Adrenal gland (tissue), 5 donors: ENCODE results near the gene ACTR3.

Experiments used
- CTCF ChIP-seq, 6 experiments: fragments of 450-650 bp in 4 of 6; fragments of 200-600 bp in 2 of 6; sonication (generic) in 1 of 6; IDR thresholded peaks; 1 replicate in 5 of 6; 2 replicates in 1 of 6; pipeline versions ENCODE4 v1.5.1 to v1.8.0; 2016 to 2021; ENCODE audit warnings: antibody characterized with exemption in 6 of 6, mild to moderate bottlenecking in 2 of 6, moderate library complexity in 1 of 6
- POLR2A ChIP-seq, 2 donors: fragments of 450-650 bp; IDR thresholded peaks; one replicate each; pipeline ENCODE4 v1.6.1; 2017; ENCODE audit warnings: antibody characterized with exemption in 2 of 2, mild to moderate bottlenecking in 2 of 2, moderate library complexity in 1 of 2
- donor health status: DM: no; HTN: no; CAD: no.

- TF ChIP-seq CTCF (IDR thresholded peaks at IDR 0.05), result no peak
- TF ChIP-seq POLR2A (IDR thresholded peaks at IDR 0.05), result no peak
These were observed 1.0 kb upstream of the ACTR3 start for GRCh38 chr2:113888641-113889470.
